Measurements from ENCODE around the gene COPG2.
"Not testable (repeated sequence)": the region's sequence is repeated elsewhere in the genome, so short reads cannot be mapped to it uniquely, and the experiment has no call there.

COPG2 gene, protein sequence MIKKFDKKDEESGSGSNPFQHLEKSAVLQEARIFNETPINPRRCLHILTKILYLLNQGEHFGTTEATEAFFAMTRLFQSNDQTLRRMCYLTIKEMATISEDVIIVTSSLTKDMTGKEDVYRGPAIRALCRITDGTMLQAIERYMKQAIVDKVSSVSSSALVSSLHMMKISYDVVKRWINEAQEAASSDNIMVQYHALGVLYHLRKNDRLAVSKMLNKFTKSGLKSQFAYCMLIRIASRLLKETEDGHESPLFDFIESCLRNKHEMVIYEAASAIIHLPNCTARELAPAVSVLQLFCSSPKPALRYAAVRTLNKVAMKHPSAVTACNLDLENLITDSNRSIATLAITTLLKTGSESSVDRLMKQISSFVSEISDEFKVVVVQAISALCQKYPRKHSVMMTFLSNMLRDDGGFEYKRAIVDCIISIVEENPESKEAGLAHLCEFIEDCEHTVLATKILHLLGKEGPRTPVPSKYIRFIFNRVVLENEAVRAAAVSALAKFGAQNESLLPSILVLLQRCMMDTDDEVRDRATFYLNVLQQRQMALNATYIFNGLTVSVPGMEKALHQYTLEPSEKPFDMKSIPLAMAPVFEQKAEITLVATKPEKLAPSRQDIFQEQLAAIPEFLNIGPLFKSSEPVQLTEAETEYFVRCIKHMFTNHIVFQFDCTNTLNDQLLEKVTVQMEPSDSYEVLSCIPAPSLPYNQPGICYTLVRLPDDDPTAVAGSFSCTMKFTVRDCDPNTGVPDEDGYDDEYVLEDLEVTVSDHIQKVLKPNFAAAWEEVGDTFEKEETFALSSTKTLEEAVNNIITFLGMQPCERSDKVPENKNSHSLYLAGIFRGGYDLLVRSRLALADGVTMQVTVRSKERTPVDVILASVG
- 10.5 to 15.2 reads per million in 2 experiments for total RNA-seq

DNA sequence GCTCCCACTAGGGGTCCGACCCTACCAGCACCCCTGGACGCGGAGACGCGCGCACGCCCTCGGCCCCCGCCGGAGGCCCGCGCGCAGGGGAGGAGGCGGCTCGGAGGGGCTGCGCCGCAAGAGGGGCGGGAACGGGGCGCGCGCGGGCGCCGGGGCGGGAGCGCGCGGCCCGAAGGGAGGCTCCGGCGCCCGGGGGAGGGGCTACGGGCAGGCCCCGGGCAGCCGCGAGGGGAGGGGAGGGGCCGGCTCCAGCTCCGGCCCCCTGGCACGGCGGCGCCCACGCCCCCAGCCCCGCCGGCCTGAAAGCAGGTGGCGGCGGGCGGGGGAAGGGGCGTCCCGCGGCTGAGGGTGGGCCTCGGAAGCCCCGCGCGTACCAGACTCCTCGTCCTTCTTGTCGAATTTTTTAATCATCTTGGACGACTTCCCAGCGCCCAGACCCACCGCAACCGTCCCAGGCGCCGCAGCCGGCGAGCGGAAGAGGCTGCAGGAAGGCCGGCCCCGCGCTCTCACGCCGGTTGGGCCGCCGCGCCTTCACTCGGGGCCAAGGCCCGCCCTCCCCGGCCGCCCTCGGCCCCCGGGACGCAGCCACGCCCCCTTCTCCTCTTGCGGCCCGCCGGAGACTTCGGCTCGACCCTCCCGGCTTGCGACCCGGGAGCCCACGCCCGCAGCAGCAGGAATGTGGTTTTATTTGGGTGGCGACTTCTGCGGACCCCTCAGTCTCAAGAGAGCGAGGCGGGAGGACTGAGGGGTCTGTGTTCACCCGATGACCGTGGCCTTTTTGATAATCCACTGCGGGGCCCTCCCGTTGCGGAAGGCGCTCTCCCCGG lies at the start of gene COPG2:
COPG2 (minus strand) TSS at position 491 of the 827 bp plus-strand sequence; CDS start at position 411, 80 bp downstream.
- DNase-seq (ENCODE audit: low read depth): peak; percentile 34

DNA sequence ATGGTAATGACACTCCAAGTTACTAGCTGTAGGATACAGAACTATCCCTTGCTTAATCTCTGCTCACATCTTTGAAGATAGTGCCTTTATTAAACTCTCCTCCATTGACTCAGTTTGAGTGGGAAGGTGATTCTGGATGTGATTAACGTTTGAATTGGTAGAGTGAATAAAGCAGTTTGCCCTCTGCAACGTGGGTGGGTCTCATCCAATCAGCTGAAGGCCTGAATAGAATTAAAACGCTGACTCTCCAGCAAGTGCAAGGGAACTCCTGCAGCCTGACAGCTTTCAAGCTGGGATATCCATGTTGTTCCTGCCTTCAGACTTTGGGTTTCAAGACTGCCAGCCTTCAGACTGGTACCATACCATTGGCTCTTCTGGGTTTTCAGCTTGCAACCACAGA lies 43.9 kb upstream of the COPG2 start:
- no peak for DNase-seq (ENCODE audit: low read depth)

DNA sequence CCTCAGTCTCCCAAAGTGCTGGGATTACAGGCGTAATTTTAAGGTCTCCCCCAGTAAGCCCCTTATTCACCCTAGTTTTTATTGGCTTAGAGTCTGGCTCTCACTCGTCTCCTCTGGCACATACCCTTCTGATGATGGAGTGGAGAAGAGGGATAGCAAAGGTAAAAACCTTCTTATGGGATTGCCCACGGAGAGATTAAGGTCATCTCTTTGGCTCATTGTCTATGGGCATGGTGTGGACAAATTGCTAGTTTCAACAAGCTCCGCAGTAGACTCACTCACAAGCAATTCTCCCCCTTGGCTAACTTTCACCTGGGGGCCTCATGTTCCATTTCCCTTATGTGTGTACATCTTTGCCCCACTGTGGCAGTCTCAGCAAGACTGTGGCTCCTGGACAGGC lies 40.2 kb upstream of the COPG2 start:
- DNase-seq (ENCODE audit: low read depth): no peak

DNA sequence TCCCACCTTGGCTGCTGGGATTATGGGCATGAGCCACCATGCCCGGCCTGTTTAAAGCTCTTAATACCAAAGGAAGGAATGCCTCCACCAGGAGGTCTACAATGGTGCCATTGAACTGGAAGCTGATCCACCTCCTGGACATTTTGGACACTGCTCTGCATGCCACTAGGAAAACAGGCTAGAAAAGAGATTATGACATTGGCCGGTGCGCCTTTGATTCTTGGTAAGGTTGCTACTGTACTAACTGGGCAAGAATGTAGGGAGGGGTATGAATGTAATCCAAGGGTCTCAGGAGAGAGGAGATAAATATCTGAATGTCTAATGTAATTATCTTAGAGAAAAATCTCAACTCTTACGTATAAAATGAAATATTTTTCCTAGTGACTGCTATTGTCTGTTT lies 39.5 kb upstream of the COPG2 start:
- no peak for DNase-seq (ENCODE audit: low read depth)

DNA sequence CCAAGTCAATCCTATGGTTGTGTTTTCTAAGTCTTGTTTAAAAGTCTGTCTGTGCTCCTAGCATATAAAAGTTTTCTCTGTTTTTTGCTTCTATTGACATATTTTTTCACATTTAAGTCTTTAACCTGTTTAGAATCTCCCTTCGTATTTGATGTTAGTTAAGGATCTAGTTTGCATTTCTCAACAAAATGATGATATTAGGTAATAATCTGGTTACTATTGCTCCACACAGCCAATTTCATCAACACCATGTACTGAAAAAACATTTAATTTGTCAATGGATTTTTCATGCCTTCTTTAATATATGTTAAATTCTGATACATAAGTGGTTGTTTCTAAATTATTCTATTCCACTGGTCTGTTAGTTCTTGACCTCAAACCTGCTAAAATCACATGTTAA lies 35.3 kb upstream of the COPG2 start:
- no peak for DNase-seq (ENCODE audit: low read depth)

DNA sequence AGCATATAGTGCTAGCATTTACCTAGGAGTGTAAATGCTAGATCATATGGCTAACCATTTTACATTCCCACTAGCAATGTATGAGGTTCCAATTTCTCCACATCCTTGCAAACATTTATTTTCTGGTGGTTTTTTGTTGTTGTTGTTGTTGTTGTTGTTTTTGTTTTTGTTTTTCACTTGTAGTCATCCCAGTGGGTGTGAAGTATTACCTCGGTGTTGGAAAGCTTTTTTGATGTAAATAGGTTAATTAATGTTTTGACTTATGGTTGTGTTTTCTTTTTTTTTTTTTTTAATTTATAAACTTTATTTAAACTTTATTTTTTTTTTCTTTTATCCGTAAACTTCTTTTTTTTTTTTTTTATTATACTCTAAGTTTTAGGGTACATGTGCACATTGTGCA lies 33.1 kb upstream of the COPG2 start:
- no peak for DNase-seq (ENCODE audit: low read depth)

DNA sequence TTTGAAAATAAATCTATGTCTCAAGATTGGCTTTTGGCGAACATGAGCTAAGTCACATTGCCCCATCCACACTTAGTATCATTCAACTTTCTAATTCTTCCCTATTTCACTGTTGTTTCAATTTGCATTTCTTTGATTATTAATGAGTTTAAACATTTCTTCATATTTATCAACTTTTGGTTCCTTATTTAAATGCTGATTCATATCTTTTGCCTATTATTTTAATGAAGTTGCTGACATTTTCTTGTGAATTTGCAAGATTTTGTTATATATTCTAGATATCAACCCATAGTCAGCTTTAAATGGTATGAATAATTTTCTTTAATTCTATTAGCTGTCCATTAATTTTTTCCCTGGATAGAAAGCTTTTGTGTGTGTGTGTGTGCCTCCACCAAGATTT lies 32.2 kb upstream of the COPG2 start:
- no peak for DNase-seq (ENCODE audit: low read depth)

DNA sequence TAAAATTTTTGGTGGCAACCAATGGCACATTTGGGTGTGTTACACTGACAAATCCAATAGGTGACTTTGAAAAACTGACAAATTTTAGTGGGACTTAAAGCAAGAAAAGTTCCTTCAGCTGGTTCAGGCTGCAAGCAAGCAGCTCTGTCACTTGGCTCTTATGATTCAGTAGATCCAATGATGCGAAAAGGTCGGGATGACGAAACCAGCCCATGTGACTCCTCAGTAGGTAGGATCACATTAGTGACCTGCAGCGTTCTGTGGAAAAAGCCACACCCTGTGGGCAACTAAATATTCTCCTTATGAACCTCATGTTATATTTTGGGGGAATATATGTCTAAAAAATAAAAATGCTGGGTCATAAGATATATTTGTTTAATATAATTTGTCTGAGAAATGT lies 31.1 kb upstream of the COPG2 start:
- DNase-seq (ENCODE audit: low read depth): no peak

DNA sequence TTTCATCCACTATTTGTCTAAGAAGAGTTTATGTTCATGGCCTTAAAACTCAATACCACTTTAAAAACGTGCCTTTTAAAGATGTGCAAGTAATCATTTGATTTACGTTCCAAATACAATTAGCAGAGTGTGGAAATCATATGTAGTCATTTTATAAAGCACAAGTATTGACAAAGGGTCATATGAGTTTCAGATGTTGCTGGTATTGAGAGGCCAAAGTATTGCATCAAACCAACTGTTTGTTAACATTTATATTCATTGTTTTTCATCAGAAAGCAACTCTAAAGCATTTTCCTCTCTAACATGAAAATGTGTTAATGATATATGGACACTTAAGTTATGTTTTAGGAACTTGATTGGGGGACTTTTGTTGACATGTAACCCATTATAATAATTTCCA lies 29.3 kb upstream of the COPG2 start:
- no peak for DNase-seq (ENCODE audit: low read depth)

DNA sequence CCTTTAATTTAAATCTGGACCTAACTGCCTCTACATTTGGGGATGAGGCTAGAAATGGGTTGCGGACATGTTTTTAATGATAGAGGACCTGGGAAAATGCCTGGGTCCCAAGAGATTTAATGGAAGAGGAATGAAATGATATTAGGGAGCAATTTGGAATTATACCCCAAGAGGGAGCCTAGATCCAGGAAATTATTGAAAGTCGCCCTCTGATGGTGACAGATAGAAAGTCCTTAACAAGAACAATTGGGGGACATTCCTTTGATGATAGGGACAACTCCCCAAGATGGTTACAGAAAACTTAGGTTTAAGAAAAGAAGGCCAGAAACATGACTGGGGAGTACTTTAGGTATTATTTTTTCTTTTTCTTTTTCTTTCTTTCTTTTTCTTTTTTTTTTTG lies 27.3 kb upstream of the COPG2 start:
- DNase-seq (ENCODE audit: low read depth): no peak

DNA sequence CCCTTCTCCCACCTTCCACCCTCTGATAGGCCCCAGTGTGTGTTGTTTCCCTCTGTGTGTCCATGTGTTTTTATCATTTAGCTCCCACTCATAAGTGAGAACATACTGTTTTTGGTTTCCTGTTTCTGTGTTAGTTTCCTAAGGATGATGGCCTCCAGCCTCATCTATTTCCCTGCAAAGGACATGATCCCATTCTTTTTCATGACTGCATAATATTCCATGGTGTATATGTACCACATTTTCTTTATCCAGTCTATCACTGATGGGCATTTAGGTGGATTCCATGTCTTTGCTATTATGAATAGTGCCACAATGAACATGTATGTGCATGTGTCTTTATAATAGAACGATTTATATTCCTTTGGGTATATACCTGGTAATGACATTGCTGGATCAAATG lies 23.8 kb upstream of the COPG2 start:
- DNase-seq (ENCODE audit: low read depth): not testable (repeated sequence)

DNA sequence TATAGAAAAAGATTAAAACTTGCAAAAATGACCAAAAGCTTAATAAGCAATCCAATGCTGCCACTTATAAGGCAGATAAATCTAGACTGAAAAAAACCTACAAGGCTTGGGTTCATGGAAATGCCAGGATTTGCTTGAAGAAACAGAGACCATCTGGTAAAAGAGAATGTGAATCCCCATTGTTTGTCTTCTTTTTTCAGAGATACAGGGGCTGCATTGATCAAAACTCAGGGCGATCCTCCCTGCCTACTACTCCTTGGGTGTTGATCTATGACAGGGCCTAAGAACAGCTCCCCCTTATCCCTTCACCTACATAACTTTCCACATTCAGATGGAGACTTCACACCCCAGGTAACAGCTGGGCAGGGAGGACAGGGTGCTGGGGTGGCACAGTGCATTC lies 21.1 kb upstream of the COPG2 start:
- no peak for DNase-seq (ENCODE audit: low read depth)

DNA sequence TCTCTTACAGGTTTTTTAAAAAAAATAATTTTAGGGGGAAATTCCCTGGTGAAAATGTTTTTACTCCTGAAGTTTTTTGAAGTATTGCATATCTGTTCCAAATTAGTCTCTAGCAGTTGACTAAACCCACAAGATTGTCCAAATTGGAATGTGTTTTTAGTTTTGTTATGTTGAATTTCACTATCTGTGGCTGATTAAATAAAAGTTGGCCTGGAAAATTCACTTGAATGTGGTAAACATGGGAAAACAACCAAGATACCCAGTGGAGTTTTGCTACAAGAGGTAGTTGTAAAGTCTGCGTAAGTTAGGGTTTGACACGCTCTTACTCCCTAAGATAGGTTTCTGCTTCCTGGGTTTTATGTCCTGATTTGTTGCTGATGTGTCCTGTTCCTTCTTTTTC lies 14.5 kb upstream of the COPG2 start:
- DNase-seq (ENCODE audit: low read depth): no peak

DNA sequence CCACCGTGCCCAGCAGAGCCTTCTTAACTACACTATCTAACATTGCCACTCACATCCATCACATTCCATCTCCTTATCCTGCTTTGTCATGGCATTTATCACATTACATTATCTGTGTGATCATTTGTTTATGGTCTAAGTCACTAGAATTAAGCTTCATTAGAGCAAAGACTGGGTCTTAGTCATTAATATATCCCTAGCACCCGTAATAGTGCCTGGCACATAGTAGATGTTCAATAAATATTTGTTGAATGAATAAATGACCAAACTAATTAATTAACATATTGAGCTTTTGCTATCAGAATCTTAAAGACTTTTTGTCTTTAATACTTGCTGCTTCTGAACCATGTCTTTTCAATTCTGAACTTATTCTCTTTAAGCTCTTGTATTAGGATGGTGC lies 5.9 kb upstream of the COPG2 start:
- no peak for DNase-seq (ENCODE audit: low read depth)

DNA sequence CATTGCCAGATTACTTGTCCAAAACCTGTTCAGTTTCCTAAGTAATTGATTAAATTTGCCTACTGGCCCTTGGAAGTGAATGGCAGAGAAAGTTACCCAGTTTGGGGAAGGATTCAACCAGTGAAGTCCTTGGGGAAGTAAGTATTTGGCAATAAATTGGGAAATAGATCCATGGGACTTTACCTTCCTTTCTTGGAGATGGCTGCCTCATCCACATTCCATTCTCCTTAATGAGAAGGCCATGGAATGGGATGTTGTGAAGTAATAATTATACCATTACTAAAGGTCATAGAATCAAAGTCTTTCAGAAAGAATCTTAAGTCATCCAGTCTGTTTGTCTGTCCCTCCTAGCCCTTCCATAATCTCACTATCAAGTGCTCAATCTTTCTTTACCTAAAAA lies 4.5 kb upstream of the COPG2 start:
- no peak for DNase-seq (ENCODE audit: low read depth)

DNA sequence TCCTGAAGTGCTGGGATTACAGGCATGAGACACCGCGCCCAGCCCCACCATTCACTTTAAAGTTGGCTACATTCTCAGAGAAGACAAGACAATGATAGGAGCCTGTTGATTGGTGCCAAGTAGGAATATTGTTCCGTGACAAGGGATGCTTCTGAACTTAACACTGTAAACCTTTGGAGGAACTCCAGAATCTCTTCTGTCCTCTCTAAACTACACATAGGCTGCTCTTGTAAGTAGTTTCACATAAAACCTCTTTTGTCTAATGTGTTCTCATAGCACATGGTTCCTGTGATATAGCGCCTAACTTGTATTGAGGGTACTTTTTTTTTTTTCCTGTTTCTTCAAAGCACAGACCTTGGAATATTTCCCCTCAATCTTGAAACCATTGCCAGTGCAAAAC lies 3.6 kb upstream of the COPG2 start:
- DNase-seq (ENCODE audit: low read depth): no peak

DNA sequence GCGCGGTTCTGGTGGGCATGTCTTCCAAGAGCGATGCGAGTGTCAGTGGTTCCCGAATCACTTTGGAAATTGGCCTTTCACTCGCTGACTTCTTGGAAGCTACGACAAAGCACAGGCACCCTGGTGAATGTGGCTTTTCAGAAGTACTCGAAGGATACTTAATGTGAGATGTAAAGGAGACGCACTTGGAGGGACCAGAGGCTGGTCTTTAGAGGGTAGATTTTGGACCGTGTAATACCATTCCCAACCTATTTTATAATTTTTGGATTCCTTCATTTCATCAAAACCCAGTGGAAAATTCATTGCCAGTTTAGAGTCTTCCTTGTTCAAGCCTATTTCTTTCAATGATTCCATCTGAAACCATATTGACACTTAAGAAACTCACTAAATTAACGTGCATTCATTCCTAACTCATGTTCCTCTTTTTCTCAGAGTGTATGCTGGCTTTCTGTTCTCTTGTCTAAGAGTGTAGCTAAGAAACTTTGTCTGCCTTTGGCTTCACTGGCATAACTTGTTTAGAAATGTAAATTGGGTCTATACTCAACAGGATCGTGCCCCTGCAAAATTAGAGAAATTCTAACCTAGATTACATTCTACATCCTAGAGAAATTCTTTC lies 645 bp upstream of the COPG2 start:
- DNase-seq (ENCODE audit: low read depth): no peak

DNA sequence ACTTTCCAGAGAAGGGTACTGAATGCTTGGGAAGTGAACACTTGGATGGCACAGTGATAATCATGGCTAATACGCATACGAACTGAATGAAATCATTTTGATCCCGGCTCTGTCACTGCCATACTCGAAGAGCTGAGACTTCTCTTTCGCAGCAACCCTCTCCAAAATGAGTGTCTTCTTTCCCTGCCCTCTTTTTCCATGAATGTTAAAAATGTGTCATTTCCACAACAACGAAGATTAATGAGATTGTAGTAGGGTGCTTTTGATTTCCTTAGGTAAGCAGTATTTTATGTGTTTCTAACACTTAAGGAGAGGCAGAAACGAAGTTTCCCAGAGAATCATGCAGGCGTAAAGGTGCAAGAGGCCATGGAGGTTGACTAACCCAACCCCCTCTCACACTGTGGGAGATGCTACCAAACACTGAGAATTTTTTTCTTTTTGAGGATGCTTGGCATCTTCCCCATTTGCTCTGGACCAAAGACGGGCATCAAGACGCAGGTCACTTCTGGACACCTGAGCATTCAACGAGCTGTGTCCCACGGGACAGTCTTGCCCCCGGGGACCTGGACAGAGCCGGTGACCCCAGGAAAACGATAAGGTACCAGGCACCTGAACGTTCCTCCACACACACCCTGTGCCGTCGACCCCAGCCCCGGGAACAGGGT lies 823 bp downstream of the COPG2 start:
- DNase-seq (ENCODE audit: low read depth): no peak

DNA sequence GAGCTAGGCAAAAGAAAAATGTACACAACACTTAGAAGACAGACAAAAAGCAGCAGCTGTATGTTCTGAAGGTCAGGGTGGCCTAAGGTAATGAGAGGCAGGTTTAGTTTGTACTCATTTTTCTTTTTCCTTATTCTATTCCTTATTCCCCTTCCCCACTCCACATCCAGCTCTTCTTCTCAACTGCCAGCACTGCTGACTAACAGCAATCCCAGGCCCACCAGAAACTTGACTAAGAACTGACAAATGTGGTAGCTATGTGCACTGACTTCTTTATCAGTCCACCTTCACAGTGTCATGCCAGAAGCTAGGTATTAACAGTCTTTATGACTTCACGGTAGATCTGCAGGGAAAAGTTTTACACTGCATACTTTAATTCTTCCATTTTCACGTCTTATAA lies 6.1 kb downstream of the COPG2 start:
- DNase-seq (ENCODE audit: low read depth): no peak

DNA sequence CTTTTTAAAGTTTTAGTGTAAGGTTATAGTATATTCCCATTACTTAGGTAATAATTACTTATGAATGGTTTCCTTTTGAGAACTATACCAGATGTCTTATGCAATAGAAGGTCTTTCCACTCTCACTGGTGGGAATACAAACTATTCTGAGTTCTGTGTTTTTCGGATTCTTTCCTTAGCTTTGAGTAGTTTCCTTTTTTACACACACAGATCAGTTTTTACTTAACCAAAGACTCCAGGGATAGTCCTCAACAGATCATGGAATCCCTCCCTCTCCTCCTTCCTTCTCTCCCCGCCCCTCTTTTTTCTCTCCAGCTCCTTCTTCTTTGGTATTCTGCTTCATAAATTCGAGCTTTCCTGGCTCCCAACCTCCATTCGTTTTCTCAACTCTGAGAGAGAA lies 13.3 kb downstream of the COPG2 start:
- no peak for DNase-seq (ENCODE audit: low read depth)

DNA sequence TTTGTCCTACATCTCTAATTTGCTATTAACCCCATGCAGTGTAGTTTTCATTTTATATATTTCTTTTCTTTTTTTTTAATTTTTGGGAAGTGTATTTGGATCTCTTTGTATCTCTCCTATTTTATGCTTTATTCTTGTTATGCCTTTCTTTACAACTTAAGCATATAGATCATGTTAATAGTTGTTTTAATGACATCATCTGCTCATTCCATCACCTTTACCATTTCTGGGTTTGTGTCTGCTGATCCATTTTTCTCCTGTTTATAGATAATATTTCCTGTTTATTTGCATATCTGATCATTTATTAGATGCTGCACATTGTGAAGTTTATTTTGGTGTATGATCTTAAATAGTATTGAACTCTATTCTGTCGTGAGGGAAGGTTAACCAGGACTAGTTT lies 13.7 kb downstream of the COPG2 start:
- DNase-seq (ENCODE audit: low read depth): no peak
